IPS DF 4.7 (cell line): ENCODE measurements around the gene PGM3.

Source experiments
- DNase-seq: peaks from one replicate; pipeline ENCODE4 v3.0.0-alpha.2; 2013; ENCODE audit warnings: low spot score; ENCODE audit errors: extremely low read depth

The PGM3 gene

DNA sequence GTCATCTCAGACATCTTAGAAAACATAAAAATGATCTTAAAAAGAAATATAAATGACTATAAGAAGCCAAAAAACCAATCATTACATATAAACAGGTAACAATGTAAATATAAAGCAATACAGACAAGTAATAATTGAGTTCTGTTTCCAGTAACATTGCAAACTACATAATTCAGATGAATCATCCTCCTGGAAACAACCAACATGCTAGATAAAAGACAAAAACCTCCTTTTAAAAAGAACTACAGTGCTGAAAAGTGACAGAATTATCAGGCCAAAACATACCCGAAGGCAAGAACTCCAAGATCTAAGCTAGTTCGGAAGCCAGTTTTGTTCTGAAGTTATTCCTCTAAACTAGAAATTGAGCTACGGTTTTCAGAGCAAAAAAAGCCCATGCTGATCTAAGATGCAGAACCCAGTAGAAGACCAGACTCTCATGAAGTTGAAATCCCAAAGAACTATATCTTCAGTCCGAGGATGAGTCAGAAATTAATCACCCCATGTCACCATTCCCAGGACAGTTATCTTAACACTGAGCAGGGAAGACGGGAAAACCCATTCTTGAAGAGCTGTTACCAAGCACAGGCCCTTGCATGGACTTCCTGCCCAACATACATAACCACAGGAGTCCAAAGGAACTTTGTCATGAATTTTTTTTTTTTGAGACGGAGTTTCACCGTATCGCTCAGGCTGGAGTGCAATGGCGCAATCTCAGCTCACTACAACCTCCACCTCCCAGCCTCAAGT lies 9.8 kb downstream of the PGM3 start:
- DNase-seq, result no peak

DNA sequence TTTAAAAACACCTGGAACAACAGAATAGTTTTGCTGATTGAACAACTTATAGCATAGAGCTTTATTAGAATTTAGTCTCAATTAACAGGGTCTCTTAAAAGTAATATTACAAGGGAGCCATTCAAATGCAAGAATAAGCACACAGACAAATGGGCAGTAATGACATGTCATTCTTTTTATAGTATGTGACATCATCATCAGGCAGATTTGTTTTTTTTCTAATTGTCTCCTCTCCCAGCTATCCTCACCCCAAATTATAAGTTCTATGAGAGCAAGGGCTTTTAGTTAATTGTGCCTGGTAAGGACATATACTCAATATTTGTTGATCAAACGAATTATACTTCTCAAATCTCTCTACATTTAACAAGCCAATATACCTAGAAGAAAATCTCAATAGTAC lies 11.0 kb downstream of the PGM3 start:
- no peak for DNase-seq

DNA sequence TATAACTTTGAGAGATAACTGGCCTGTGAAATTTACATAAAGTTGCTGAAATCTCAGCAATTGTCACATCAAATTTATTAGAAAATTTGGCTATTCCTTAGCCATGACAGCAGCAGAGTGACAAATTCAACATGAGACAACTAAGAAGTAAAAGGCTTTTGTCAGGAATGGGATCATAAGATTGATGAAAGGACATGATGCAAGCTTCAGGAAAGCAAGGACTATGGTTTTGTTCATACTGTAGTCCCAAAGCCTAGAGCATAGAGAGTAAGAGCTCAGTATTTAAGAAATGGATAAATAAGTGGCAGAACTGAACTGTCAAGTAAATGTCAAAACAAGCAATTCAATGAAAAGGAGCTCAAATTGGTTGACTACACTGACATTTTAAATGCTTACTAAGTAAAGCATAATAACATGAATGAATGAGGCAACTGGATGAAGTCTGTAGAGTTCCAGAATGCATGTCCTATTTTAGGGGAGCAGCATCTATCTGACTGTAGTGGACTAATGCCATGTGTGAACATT lies 12.6 kb downstream of the PGM3 start:
- no peak for DNase-seq

DNA sequence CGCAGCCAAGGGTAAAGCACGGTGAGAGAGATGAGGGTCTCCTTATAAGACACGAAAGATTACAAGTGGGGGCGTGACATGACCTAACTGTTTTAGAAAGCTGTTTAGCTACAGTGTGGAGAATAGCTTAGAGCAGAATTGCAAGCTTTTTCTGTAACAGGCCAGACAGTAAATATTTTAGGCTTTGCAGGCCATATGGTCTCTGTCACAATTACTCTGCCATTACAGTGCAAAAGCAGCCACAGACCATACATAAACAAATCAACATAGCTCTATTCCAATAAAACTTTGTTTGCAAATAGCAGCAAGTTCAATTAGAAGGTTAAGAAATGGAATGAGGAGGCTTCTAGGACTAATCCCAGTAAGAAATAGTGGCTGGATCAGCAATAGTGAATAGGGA lies 16.8 kb downstream of the PGM3 start:
- no peak for DNase-seq

DNA sequence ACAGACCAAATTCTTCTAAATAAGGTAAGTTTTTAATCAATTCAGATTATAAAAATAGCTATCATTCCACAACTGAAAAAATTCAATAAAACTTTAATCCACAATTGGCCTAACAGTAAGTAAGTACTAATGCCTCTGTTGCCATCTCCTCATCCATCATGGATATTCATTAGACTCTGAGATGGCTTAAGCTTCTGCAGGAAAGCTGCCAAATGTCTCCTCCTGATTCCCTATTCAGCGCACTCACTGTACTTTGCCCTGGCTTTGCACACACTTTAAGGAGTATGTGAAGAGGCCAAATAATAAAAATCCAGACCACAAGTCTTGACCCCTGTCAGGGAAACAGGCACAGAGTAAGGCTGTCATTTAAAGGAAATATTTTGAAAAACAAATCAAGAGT lies 23.6 kb downstream of the PGM3 start:
- no peak for DNase-seq

DNA sequence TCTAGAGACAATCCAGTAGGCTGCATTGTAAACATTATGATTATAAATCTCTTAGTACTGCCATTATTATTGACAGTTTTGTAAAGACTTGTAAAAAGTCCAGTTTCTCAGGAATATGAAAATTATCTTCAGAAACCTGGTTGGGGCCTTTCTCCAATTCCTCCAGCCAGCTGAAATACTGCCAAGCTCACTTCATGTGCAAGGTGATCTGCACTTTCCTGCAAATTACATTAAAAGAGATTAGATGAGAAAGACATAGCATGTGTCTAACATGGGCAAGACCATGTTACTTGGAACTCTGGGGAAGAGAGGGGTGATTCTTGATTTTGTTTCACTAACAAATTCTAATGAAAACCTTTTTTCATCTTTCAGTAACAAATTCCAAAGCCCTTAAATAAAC lies 24.0 kb downstream of the PGM3 start:
- DNase-seq, result no peak

DNA sequence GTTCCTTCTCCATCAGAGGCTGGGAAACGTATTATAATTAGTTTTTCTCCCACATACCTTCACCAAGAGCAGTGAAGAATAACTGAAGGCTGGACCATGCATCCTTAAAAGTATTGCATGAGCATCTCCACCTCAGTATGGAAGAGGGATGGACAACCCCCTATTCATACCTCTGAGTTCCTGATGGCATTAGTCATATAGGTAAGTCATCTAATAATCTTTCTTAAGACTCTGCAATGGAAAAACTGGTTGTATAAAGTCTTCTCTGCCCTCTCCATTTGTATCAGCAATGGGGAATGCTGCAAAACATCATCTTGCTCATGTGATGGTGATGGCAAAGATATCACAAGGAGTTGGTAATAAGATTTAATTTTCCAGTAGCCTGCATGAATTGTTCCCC lies 24.5 kb downstream of the PGM3 start:
- no peak for DNase-seq

DNA sequence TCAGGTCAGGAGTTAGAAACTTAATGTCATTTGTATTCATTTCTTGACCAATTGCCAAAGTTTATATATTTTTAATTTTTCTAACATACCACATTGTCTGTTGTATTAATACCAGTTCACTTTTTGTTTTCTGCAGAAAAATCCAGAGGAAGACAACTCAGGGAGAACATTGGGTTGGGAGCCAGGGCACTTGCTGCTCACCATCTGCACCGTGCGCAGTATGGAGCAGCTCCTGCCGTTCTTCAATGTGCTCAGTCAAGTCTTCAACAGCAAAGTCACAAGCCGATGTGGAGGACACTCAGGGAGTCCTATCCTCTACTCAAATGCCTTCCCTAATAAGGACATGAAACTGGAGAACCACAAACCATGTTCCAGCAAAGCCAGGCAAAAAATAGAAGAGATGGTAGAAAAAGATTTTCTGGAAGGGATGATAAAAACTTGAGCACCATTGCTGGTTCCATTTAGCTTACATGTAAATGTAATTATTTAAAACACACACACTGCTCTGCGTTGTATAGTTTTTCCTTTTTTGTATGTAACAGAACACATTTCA lies 25.3 kb downstream of the PGM3 start:
- no peak for DNase-seq

DNA sequence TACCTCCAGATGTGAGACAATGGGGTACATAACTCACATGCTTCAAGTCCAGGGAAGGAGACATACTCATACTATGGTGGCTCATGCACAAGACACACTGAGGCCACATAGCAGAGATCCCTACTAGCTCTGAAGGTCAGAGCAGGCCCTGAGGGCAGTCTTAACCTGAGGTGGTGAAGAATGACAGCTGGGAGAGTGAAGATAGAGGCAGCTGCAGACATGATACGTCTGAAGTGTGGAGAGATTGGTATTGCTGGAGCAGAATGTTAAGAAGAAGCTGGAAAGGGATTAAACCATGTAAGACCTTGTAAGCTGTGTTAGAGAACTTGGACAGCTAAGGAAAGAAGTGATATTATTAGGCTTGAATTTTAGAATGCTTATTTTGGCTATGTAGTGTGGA lies 32.9 kb downstream of the PGM3 start:
- no peak for DNase-seq

DNA sequence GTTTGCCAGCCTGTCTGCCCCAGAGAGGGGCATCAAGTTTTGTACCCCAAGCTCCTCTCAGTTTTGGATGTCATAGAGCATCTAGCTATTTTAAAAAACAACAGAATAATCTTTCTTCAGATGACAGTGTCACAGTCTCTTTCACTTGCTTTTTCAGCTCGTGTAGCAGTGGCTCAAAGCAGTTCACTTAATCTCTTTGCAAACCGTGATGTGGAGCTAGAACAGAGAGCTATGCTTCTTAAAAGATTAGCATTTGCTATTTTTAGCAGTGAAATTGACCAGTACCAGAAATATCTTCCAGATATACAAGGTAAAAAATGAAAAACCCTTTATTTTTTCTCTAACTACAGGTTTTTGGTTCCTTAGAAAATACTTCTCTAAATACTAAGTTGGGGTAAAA lies 37.3 kb downstream of the PGM3 start:
- DNase-seq, result no peak

DNA sequence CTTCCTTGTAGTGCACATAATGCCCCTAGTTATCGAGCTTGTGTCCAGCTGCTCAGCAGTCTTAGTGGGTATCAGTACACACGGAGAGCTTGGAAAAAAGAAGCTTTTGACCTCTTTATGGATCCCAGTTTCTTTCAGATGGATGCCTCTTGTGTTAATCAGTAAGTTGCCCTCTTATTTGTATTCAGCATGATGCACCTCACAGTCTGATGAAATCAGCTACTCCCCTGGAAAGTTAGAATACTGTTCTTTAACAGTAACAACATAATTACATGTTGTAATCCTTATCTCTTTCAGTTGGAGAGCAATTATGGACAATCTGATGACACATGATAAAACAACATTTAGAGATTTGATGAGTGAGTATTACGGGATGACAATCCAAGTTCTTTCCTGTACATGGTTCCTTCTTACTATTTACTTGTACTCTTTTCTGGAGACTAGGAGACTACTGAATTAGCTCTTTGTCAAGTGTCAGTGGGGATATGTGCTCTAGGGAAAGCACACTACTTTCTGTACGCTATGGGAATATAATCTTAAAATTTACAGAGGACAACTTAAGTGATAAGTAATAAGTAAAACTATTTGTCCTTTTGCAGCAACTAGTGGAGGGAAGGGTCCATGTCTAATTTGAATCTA lies 39.1 kb downstream of the PGM3 start:
- no peak for DNase-seq

DNA sequence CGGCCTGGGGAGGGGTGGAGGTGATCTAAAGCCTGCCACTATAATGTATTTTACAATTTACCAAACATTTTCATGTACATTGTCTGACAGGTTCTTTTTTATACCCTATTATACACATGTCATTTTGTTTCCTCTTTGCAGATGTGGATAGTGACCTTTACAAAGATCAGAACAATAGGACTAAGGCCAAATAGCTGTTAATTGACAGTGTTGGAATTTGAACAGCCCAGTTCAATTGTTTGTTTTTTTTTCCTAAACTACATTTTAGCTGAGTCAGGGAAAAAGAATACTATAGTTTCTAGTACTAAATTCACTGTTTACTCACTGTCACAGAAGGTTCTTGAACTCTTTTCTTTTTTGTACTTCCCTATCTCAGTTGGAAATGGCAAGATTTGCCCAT lies 40.2 kb downstream of the PGM3 start:
- no peak for DNase-seq

DNA sequence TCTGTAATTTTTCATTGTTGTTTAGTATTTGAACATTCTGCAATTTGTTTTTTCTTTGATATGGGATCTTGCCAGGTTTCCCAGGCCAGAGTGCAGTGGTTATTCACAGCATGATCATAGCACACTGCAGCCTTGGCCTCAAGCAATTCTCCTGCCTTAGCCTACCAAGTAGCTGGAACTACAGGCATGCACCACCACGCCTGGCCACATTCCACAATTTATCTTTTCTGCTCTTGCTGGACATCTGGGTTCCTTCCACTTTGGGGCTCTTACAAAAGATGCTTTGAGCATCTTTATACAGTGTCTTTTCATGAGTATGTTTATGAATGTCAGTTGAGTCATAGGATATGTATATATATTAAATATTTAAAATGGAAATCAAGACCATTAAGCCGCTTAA lies 42.0 kb downstream of the PGM3 start:
- DNase-seq, result no peak

DNA sequence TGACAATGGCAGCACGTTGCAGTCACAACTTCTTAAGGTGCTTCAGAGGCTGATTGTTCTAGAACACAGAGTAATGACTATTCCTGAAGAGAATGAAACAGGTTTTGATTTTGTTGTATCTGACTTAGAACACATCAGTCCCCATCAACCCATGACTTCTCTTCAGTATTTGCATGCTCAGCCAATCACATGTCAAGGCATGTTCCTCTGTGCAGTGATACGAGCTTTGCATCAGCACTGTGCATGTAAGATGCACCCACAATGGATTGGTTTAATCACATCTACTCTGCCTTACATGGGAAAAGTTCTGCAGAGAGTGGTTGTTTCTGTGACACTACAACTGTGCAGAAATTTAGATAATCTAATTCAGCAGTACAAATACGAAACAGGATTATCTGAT lies 54.3 kb downstream of the PGM3 start:
- no peak for DNase-seq

DNA sequence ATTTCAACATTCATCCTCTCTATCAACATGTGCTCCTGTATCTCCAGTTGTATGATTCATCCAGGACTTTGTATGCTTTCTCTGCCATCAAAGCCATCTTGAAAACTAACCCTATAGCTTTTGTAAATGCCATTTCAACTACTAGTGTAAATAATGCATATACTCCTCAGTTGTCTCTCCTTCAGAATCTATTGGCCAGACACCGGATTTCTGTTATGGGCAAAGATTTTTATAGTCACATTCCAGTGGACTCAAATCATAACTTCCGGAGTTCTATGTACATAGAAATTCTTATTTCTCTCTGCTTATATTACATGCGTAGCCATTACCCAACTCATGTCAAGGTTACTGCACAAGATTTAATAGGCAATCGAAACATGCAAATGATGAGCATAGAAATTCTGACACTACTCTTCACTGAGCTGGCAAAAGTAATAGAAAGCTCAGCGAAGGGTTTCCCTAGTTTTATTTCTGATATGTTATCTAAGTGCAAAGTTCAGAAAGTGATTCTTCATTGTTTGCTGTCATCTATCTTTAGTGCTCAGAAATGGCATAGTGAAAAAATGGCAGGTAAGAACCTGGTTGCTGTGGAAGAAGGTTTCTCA lies 54.8 kb downstream of the PGM3 start:
- DNase-seq, result no peak

DNA sequence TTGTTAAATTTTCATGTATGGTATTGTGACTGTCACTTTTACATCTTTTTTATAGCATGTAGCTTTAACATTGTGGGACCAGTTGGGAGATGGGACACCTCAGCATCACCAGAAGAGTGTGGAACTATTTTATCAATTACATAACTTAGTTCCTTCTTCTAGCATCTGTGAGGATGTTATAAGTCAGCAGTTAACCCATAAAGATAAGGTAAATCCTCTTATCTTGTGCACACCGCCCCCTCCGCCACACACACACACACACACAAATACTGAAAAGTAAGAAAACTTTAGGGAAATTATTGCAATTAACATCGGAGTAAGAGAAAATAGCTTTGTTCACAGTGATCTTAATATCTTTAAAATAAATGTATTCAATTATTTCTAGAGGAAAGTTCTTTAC lies 60.9 kb downstream of the PGM3 start:
- no peak for DNase-seq

DNA sequence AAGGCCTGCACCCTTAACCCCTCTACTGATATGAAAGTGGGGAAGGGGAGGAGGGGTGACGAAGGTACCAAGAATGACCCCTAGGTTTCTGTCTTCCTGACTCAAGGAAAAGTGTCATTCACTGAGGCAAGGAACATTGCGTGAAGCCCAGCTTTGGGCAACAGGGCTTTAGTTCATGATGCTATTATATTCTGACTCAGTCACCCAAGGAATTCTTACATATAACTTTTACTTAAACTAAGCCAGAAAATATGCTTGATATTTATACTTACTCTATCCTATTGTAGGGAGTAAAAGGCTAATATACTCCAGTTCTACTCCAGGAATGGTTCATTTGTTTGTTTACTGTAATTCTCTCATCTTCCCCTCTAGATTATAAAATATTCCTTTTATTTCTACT lies 65.1 kb downstream of the PGM3 start:
- DNase-seq, result no peak

DNA sequence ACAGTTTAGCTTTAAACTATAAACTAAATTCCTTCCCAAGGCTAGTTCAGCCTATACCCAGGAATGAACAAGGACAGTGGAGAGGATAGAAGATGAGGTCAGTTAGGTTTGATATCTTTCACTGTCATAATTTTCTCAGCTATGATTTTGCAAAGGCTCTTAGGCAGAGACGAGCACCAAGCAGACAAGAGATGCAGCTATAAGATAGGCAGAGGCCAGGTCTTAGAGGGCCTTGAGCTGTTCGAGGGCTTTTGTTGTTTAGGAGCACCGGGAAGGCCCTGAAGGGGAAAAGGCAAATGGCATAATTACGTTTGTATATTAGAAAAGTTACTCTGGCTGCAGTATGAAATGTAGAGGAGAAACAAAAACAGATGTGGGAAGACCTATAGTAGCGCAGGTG lies 65.8 kb downstream of the PGM3 start:
- DNase-seq, result no peak

DNA sequence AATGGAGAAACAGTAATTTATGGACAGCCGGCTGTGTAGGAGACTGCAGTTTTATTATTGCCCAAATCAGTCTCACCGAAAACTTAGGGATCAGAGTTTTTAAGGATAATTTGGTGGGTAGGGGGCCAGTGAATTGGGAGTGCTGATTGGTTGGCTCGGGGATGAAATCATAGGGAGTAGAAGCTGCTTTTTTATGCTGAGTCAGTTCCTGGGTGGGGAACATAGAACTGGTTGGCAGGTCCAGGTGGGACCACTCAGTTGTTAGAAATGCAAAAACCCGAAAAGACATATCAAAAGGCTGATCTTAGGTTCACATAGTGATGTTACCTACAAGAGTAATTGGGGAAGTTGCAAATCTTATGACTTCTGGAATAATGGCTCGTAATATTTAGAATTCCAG lies 66.3 kb downstream of the PGM3 start:
- no peak for DNase-seq

DNA sequence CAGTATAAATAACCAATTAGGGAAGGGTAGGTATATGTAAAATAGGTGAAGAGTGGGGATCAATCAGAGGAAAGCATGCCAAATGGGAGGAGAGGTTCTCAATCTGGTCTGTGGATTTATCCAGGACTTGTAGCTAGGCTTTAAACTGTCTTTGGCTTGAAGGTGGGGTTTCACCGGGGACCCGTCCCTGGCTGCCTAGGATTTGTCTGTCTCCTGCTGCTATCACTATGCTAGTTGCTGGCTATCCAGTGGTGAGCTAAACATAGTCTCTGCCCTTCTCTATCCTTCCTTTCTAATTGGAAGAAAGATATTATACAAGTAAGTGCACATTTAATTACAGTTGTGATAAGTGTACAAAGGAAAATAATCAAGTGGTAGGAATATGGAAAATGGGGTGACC lies 66.8 kb downstream of the PGM3 start:
- DNase-seq, result no peak

DNA sequence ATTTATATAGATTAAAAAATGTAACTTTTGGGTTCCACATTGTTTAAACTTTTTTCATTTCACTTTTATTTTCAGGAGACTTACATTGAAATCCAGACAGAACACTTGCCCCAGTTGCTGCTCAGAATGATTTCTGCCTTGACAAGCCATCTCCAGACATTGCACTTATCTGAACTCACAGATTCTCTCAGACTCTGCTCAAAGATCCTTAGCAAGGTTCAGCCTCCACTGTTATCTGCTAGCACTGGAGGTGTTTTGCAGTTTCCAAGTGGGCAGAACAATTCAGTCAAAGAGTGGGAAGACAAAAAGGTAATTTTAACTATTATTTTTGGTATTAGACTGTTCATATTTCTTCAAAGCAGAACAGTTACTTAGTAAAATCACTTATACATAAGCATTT lies 67.6 kb downstream of the PGM3 start:
- no peak for DNase-seq

DNA sequence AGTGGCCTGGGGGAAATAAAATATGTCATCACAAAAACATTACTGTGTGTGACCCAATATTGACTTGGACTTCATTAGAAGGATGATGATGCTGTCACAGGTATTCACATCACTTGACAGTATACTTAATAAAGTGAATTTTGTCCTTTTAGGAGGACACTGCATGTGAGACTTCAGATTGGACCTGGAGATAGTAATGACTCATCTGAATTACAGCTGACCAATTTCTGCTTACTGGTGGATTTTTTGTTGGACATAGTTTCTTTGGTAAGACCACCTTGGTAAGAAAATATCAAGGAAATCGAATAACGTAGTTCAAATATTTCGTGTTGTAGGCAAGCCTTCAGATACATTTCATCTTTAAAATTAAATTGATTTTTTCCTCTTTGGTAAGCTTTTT lies 68.5 kb downstream of the PGM3 start:
- DNase-seq, result no peak
